Endothelial cell of umbilical vein (primary cell): Measurements from ENCODE around the gene RABL6. TPM values are rescaled to one million over a fixed set of nuclear protein-coding genes. Genes with fewer than 3 reads are reported as not detected.

Experiments
- BruUV-seq: library from RNA; stranded (reverse); fragments of 400-500 nt; replicated peaks from 2 replicates; lab custom pipeline; 2021; lab: Mats Ljungman, UMichigan
- CTCF ChIA-PET: fragments of 300-600, 350-600 bp; sonication (Branson Sonifier 250); formaldehyde crosslinking; loops from one replicate; lab custom pipeline; 2021; ENCODE audit warnings: antibody characterized with exemption, inconsistent platforms; lab: Charles Lee
- POLR2A ChIA-PET: fragments of 300-600, 350-600 bp; sonication (Branson Sonifier 250); formaldehyde crosslinking; loops from one replicate; lab custom pipeline; 2021; ENCODE audit warnings: antibody characterized with exemption, inconsistent platforms; lab: Charles Lee
- DNase-seq: peaks from one replicate; pipeline ENCODE4 v3.0.0-alpha.2; 2011; ENCODE audit warnings: low read depth, low spot score
- FAIRE-seq: peaks from 2 replicates; lab custom pipeline; 2011; peaks lifted over from hg19 to GRCh38; lab: Jason Lieb, UNC
- H2AFZ ChIP-seq: 2 replicates; pipeline ENCODE4 v1.6.0; 2012; ENCODE audit warnings: low read depth, low read length, control low read depth, inconsistent platforms
- H3K27ac ChIP-seq: 2 replicates; pipeline ENCODE4 v1.5.1; 2011; ENCODE audit warnings: low read depth, mild to moderate bottlenecking, control low read depth, low read length, moderate library complexity; ENCODE audit not compliant: insufficient read depth
- H3K27me3 ChIP-seq, 2 experiments: 2 replicates each; pipeline versions ENCODE4 v1.6.0 to v1.6.1; 2011; ENCODE audit warnings: low read length in 2 of 2, mixed read lengths in 1 of 2; ENCODE audit not compliant: control insufficient read depth in 2 of 2, insufficient read depth in 2 of 2
- H3K36me3 ChIP-seq, 2 experiments: 2 replicates in 1 of 2; 3 replicates in 1 of 2; pipeline ENCODE4 v1.5.1; 2011; ENCODE audit warnings: low read length in 2 of 2, mild to moderate bottlenecking in 1 of 2, moderate library complexity in 1 of 2; ENCODE audit not compliant: control insufficient read depth in 2 of 2, insufficient read depth in 2 of 2; ENCODE audit errors: extremely low read depth in 1 of 2
- H3K4me1 ChIP-seq: 3 replicates; pipeline ENCODE4 v1.5.1; 2011; ENCODE audit warnings: mild to moderate bottlenecking, low read length; ENCODE audit not compliant: control insufficient read depth, insufficient read depth; ENCODE audit errors: extremely low read depth
- H3K4me2 ChIP-seq: 2 replicates; pipeline ENCODE4 v1.6.1; 2011; ENCODE audit warnings: low read length, control low read depth, mixed read lengths; ENCODE audit not compliant: insufficient read depth
- H3K4me3 ChIP-seq, 3 experiments: fragments of 200-600 bp in 1 of 3; sonication (generic), shearing (Covaris generic) in 1 of 3; replicated peaks in 1 of 3; 2 replicates each; pipeline ENCODE4 v1.5.1; 2011 to 2016; ENCODE audit warnings: control low read depth in 3 of 3, low read length in 3 of 3, mild to moderate bottlenecking in 2 of 3, inconsistent platforms in 1 of 3, low read depth in 1 of 3, moderate library complexity in 1 of 3; ENCODE audit not compliant: insufficient read depth in 1 of 3
- H3K79me2 ChIP-seq: 2 replicates; pipeline ENCODE4 v1.6.0; 2012; ENCODE audit warnings: low read length, inconsistent platforms; ENCODE audit not compliant: control insufficient read depth, insufficient read depth
- H3K9ac ChIP-seq: replicated peaks from 2 replicates; pipeline ENCODE3; 2011; ENCODE audit warnings: low read length, control low read depth; ENCODE audit not compliant: insufficient read depth; ENCODE audit errors: extremely low read depth
- H3K9me1 ChIP-seq: replicated peaks from 3 replicates; pipeline ENCODE4 v1.6.0; 2011; ENCODE audit warnings: mild to moderate bottlenecking, low read length; ENCODE audit not compliant: control insufficient read depth, insufficient read depth; ENCODE audit errors: extremely low read depth
- H3K9me3 ChIP-seq: replicated peaks from 2 replicates; pipeline ENCODE4 v1.5.1; 2012; ENCODE audit warnings: low read length, inconsistent platforms; ENCODE audit not compliant: control insufficient read depth, insufficient read depth
- H4K20me1 ChIP-seq: replicated peaks from 2 replicates; pipeline ENCODE3; 2011; ENCODE audit warnings: mild to moderate bottlenecking, low read length; ENCODE audit not compliant: control insufficient read depth, insufficient read depth; ENCODE audit errors: extremely low read depth
- CTCF ChIP-seq, 2 donors: IDR thresholded peaks; 1 replicate in 1 of 2; 2 replicates in 1 of 2; pipeline ENCODE4 v1.5.1; 2011; ENCODE audit warnings: low read length in 2 of 2, mild to moderate bottlenecking in 2 of 2, moderate library complexity in 2 of 2, control low read depth in 1 of 2, inconsistent platforms in 1 of 2, low read depth in 1 of 2; ENCODE audit not compliant: insufficient read depth in 1 of 2; ENCODE audit errors: extremely low read depth in 1 of 2
- EZH2 ChIP-seq: IDR thresholded peaks from 2 replicates; pipeline ENCODE4 v1.6.1; 2012; ENCODE audit warnings: borderline replicate concordance, low read depth, mild to moderate bottlenecking, moderate library complexity, low read length, inconsistent platforms; ENCODE audit not compliant: severe bottlenecking
- FOS ChIP-seq: IDR thresholded peaks from 2 replicates; pipeline ENCODE4 v1.6.1; 2011; ENCODE audit warnings: mild to moderate bottlenecking, low read length, moderate library complexity, borderline replicate concordance; ENCODE audit not compliant: insufficient read depth
- GATA2 ChIP-seq: IDR thresholded peaks from 2 replicates; pipeline ENCODE4 v1.7.0; 2011; ENCODE audit warnings: low read depth, mild to moderate bottlenecking, moderate library complexity, mixed read lengths, low read length; ENCODE audit not compliant: insufficient read length, insufficient read depth
- JUN ChIP-seq: IDR thresholded peaks from 2 replicates; pipeline ENCODE4 v1.6.1; 2011; ENCODE audit warnings: borderline replicate concordance, low read depth; ENCODE audit not compliant: insufficient read length, insufficient read depth
- MAX ChIP-seq: IDR thresholded peaks from 2 replicates; pipeline ENCODE4 v1.6.1; 2011; ENCODE audit not compliant: insufficient read depth, insufficient read length
- MYC ChIP-seq: IDR thresholded peaks from one replicate; pipeline ENCODE4 v1.6.1; 2011; ENCODE audit warnings: mild to moderate bottlenecking, low read depth, low read length
- POLR2A ChIP-seq: IDR thresholded peaks from 2 replicates; pipeline ENCODE4 v1.6.1; 2012; ENCODE audit warnings: low read depth, mild to moderate bottlenecking, control low read depth, low read length
- POLR2AphosphoS5 ChIP-seq: IDR thresholded peaks from 2 replicates; pipeline ENCODE4 v1.6.1; 2012; ENCODE audit warnings: low read depth, mild to moderate bottlenecking, control low read depth, low read length, moderate library complexity; ENCODE audit not compliant: insufficient read depth
- dilution Hi-C: fragments of 300-500 bp; cut with MboI; formaldehyde crosslinking; loops from one replicate; pipeline ENCODE4 v1.15.0; 2019; ENCODE audit warnings: low sequenced_read_pairs; ENCODE audit not compliant: extremely low pct_ligation_motif_present
- intact Hi-C: fragments of 100-400 bp; cut with micrococcal nuclease; formaldehyde crosslinking; loops from one replicate; pipeline ENCODE4 v1.10.0; 2022
- polyA plus RNA-seq, 4 experiments: library from polyadenylated mRNA; depleted of rRNA in 3 of 4; stranded (reverse) in 3 of 4; unstranded in 1 of 4; fragments of >200 nt; gene quantifications; 2 replicates each; pipeline versions ENCODE4 v1.2.1 to v1.2.3, GENCODE V29; 2011 to 2012; ENCODE audit warnings: missing spikeins in 1 of 4
- total RNA-seq: library from RNA; stranded (reverse); gene quantifications from 2 replicates; pipeline ENCODE4 v1.2.3, GENCODE V29; 2021

The RABL6 gene
- total and polyA plus RNA-seq, 2 donors (not counting 3 experiments of a cell fraction or from before 2014, with no cell fraction given): 60.8 to 112 TPM

GRCh38 chr9:136854842-136855460 is 47.2 kb downstream of the RABL6 start:
- no peak for TF ChIP-seq FOS
- no peak for TF ChIP-seq CTCF (IDR thresholded peaks at IDR 0.05; ENCODE audit: extremely low read depth in 1 of 2, insufficient read depth in 1 of 2, low read depth in 1 of 2, low read length in 2 of 2)
- TF ChIP-seq POLR2A: no peak
- no peak for TF ChIP-seq POLR2AphosphoS5
- TF ChIP-seq JUN: no peak
- TF ChIP-seq EZH2: no peak
- no peak for TF ChIP-seq MYC
- no peak for TF ChIP-seq GATA2
- TF ChIP-seq MAX: no peak
- Histone ChIP-seq H3K9me1 (no peaks in the 10 kb centered on the region), H3K4me1 (peaks cover 3% of the 10 kb centered on the region), H3K36me3 (no peaks in the 10 kb centered on the region), H4K20me1 (no peaks in the 10 kb centered on the region), H2AFZ (no peak overlapping the region), H3K4me2 (no peak overlapping the region), H3K9ac (no peak overlapping the region), H3K27ac (no peak overlapping the region), H3K79me2 (no peaks in the 10 kb centered on the region), H3K9me3 (no peaks in the 10 kb centered on the region), H3K27me3 (no peaks in the 10 kb centered on the region), H3K4me3 (no peak overlapping the region)
- DNase-seq (no peak), FAIRE-seq (no peak)
- CTCF ChIA-PET: interaction anchor here (1.1 kb wide), 1 partner anchor 13 kb away, joined by 3 read pairs; the partner anchor contains the start of gene AJM1
- dilution Hi-C loops: no loop called here
- intact Hi-C loops: no loop called here
- no TSS peak for BruUV-seq
- POLR2A ChIA-PET: no interaction called here
